K562 (cell line): ENCODE results near the gene LRRTM4. TPM values are rescaled to one million over a fixed set of nuclear protein-coding genes. Genes with fewer than 3 reads are reported as not detected.

Experiments
- ATAC-seq: fragments of 200-7000 bp; cut with Tn5 transposase; 3 replicates; pipeline ENCODE4 v1.9.1; 2020; ENCODE audit warnings: moderate library complexity
- BruUV-seq: library from RNA; stranded (reverse); fragments of 400-500 nt; replicated peaks from 2 replicates; lab custom pipeline; 2021; lab: Mats Ljungman, UMichigan
- CTCF ChIA-PET: fragments of 300-600 bp; formaldehyde crosslinking; extraction: SDS; loops from one replicate; lab custom pipeline; 2021; ENCODE audit warnings: low intra/inter-chr PET ratio; lab: Yijun Ruan, JAX
- POLR2A ChIA-PET: fragments of 300-600, 350-650 bp; sonication (Branson Sonifier 250); formaldehyde crosslinking; extraction: SDS; loops from one replicate; lab custom pipeline; 2021; ENCODE audit warnings: antibody characterized with exemption, inconsistent platforms; lab: Yijun Ruan, JAX
- DNase-seq, 4 experiments: peaks; one replicate each; pipeline versions ENCODE4 v3.0.0 to v3.0.0-alpha.2; 2011 to 2018; ENCODE audit warnings: low spot score in 3 of 4, mixed read lengths in 3 of 4; ENCODE audit errors: extremely low read depth in 1 of 4
- FAIRE-seq: peaks from 2 replicates; lab custom pipeline; 2011; peaks lifted over from hg19 to GRCh38; lab: Jason Lieb, UNC
- H2AFZ ChIP-seq: 2 replicates; pipeline ENCODE4 v1.6.0; 2011; ENCODE audit warnings: low read depth, low read length, control low read depth, inconsistent platforms
- H3K27ac ChIP-seq: fragments of 200-600 bp; 3 replicates; pipeline ENCODE4 v1.8.0; 2011; ENCODE audit warnings: low read depth, mild to moderate bottlenecking, control low read depth, inconsistent platforms, low read length, moderate library complexity, mixed read lengths; ENCODE audit errors: extremely low read depth
- H3K27me3 ChIP-seq, 2 experiments: fragments of 300-600 bp in 1 of 2; 2 replicates in 1 of 2; 3 replicates in 1 of 2; pipeline versions ENCODE4 v1.6.0 to v1.8.0; 2011; ENCODE audit warnings: inconsistent platforms in 2 of 2, low read length in 2 of 2, mild to moderate bottlenecking in 1 of 2, mixed read lengths in 1 of 2, moderate library complexity in 1 of 2; ENCODE audit not compliant: control insufficient read depth in 2 of 2, insufficient read depth in 2 of 2
- H3K36me3 ChIP-seq: fragments of 300-600 bp; 3 replicates; pipeline ENCODE4 v1.8.0; 2011; ENCODE audit warnings: mild to moderate bottlenecking, low read length, inconsistent platforms; ENCODE audit not compliant: control insufficient read depth, insufficient read depth
- H3K4me1 ChIP-seq, 2 experiments: fragments of 200-600 bp in 1 of 2; replicated peaks in 1 of 2; 2 replicates in 1 of 2; 3 replicates in 1 of 2; pipeline versions ENCODE4 v1.5.1 to v1.8.0; 2011; ENCODE audit warnings: inconsistent platforms in 2 of 2, low read length in 2 of 2, mild to moderate bottlenecking in 1 of 2, mixed read lengths in 1 of 2, moderate library complexity in 1 of 2; ENCODE audit not compliant: control insufficient read depth in 2 of 2, insufficient read depth in 2 of 2
- H3K4me2 ChIP-seq: 2 replicates; pipeline ENCODE4 v1.6.1; 2011; ENCODE audit warnings: low read length, control low read depth, inconsistent platforms, mixed read lengths; ENCODE audit not compliant: insufficient read depth
- H3K4me3 ChIP-seq: fragments of 200-600 bp; sonication (generic), shearing (Covaris generic); 2 replicates; pipeline ENCODE4 v1.5.1; 2016; ENCODE audit warnings: control low read depth, inconsistent platforms
- H3K79me2 ChIP-seq: fragments of 200-600 bp; 3 replicates; pipeline ENCODE4 v1.8.0; 2011; ENCODE audit warnings: low read length, inconsistent platforms; ENCODE audit not compliant: control insufficient read depth, insufficient read depth
- H3K9ac ChIP-seq, 2 experiments: 2 replicates each; pipeline versions ENCODE4 v1.6.0 to v1.6.1; 2011; ENCODE audit warnings: low read depth in 2 of 2, low read length in 2 of 2, control low read depth in 1 of 2, inconsistent platforms in 1 of 2, mild to moderate bottlenecking in 1 of 2, mixed read lengths in 1 of 2; ENCODE audit not compliant: insufficient read depth in 1 of 2
- H3K9me1 ChIP-seq: one replicate; pipeline ENCODE4 v1.6.0; 2011; ENCODE audit warnings: inconsistent platforms, mild to moderate bottlenecking, low read length, moderate library complexity; ENCODE audit not compliant: control insufficient read depth, insufficient read depth
- H3K9me3 ChIP-seq: replicated peaks from 2 replicates; pipeline ENCODE4 v1.5.1; 2011; ENCODE audit warnings: low read depth, low read length, inconsistent platforms; ENCODE audit not compliant: control insufficient read depth, insufficient read depth
- H4K20me1 ChIP-seq: replicated peaks from 2 replicates; pipeline ENCODE4 v1.6.1; 2011; ENCODE audit warnings: low read length, inconsistent platforms, mixed read lengths; ENCODE audit not compliant: control insufficient read depth, insufficient read depth
- BDP1 ChIP-seq: IDR thresholded peaks from 3 replicates; pipeline ENCODE4 v1.6.1; 2011; ENCODE audit not compliant: insufficient read length, insufficient read depth
- E2F1 ChIP-seq: sonication (generic); formaldehyde crosslinking; IDR thresholded peaks from 2 replicates; pipeline ENCODE4 v1.8.1; 2023; ENCODE audit warnings: mild to moderate bottlenecking, missing genetic modification reagents, moderate library complexity
- ETS2 ChIP-seq: IDR thresholded peaks from 2 replicates; pipeline ENCODE4 v1.6.1; 2016; ENCODE audit warnings: borderline replicate concordance, missing genetic modification characterization, mild to moderate bottlenecking, moderate library complexity, missing compliant biosample characterization; ENCODE audit not compliant: poor library complexity, severe bottlenecking
- EWSR1 ChIP-seq: fragments of 450-650 bp; IDR thresholded peaks from 2 replicates; pipeline ENCODE4 v1.6.1; 2018; ENCODE audit warnings: borderline replicate concordance, mild to moderate bottlenecking, low read depth, moderate library complexity; ENCODE audit not compliant: partially characterized antibody
- HDAC1 ChIP-seq, 2 experiments: fragments of 450-650 bp; IDR thresholded peaks; 2 replicates each; pipeline ENCODE4 v1.6.1; 2016 to 2017; ENCODE audit warnings: inconsistent platforms in 1 of 2, mild to moderate bottlenecking in 1 of 2, moderate library complexity in 1 of 2
- HDGF ChIP-seq: fragments of 450-650 bp; IDR thresholded peaks from 2 replicates; pipeline ENCODE4 v1.6.1; 2016
- HIVEP1 ChIP-seq: fragments of 250-450 bp; sonication (Bioruptor Pico); IDR thresholded peaks from 2 replicates; pipeline ENCODE4 v1.4.0; 2020; ENCODE audit warnings: mild to moderate bottlenecking
- NFYB ChIP-seq: IDR thresholded peaks from 2 replicates; pipeline ENCODE4 v1.6.1; 2011; ENCODE audit warnings: mild to moderate bottlenecking, moderate library complexity; ENCODE audit not compliant: insufficient read length; ENCODE audit errors: extremely low read depth
- YBX1 ChIP-seq: fragments of 450-650 bp; IDR thresholded peaks from 2 replicates; pipeline ENCODE4 v1.7.1; 2016; ENCODE audit warnings: mild to moderate bottlenecking
- ZC3H4 ChIP-seq: sonication (generic); formaldehyde crosslinking; IDR thresholded peaks from 2 replicates; pipeline ENCODE4 v1.9.0; 2021; ENCODE audit warnings: missing genetic modification reagents, borderline replicate concordance
- ZNF274 ChIP-seq: IDR thresholded peaks from 2 replicates; pipeline ENCODE4 v1.6.1; 2011; ENCODE audit warnings: low read depth, mild to moderate bottlenecking, low read length, moderate library complexity, borderline replicate concordance
- ZNF280B ChIP-seq: fragments of 250-450 bp; sonication (Bioruptor Pico); IDR thresholded peaks from 2 replicates; pipeline ENCODE4 v1.5.1; 2021; ENCODE audit warnings: mild to moderate bottlenecking
- WGBS: fragments of 100-300 bp; shearing (Covaris generic); methylation state at CpG from one replicate; pipeline ENCODE4 v1.1.6; 2016; ENCODE audit warnings: low coverage, mixed read lengths; ENCODE audit not compliant: insufficient coverage; ENCODE audit errors: missing lambda C conversion rate; 5-methylcytosine and 5-hydroxymethylcytosine counted together
- in situ Hi-C: fragments of 300-500 bp; cut with MboI; formaldehyde crosslinking; loops from 4 replicates; pipeline ENCODE4 v1.15.0; 2018; ENCODE audit warnings: inconsistent platforms, mixed read lengths
- intact Hi-C: fragments of 100-400 bp; cut with micrococcal nuclease; formaldehyde crosslinking; loops from 2 replicates; pipeline ENCODE4 v1.14.2; 2022
- polyA plus RNA-seq, 8 experiments: library from polyadenylated mRNA; depleted of rRNA in 4 of 8; stranded (reverse) in 5 of 8; unstranded in 3 of 8; fragments of >200 nt; fragmentation: Nextera tagmentation in 2 of 8; fragmentation: Illumina TruSeq in 1 of 8; extraction: Ambion mirVana in 2 of 8; extraction: Trizol in 1 of 8; gene quantifications; 2 replicates each; pipeline versions ENCODE4 v1.2.1 to v1.2.3, GENCODE V29; 2011 to 2014; ENCODE audit warnings: inconsistent platforms in 1 of 8, missing spikeins in 1 of 8
- total RNA-seq, 7 experiments: library from RNA; depleted of rRNA in 6 of 7; stranded (reverse); fragments of >200 nt in 6 of 7; fragmentation: Illumina TruSeq in 2 of 7; extraction: Trizol in 2 of 7; gene quantifications; 2 replicates each; pipeline versions ENCODE4 v1.2.1 to v1.2.3, GENCODE V29; 2011 to 2021; ENCODE audit warnings: low replicate concordance in 1 of 7
- TF ChIP-seq, protein P1 (sequence below): fragments of 450-650 bp; formaldehyde crosslinking; IDR thresholded peaks from 2 replicates; pipeline ENCODE4 v1.4.0; 2020; ENCODE audit warnings: mild to moderate bottlenecking, mixed read lengths

Gene LRRTM4
- total and polyA plus RNA-seq, 9 of the 15 experiments (the other 6 are each of a cell fraction or from before 2014, with no cell fraction given) = 0.04 TPM; not detected in 6

DNA sequence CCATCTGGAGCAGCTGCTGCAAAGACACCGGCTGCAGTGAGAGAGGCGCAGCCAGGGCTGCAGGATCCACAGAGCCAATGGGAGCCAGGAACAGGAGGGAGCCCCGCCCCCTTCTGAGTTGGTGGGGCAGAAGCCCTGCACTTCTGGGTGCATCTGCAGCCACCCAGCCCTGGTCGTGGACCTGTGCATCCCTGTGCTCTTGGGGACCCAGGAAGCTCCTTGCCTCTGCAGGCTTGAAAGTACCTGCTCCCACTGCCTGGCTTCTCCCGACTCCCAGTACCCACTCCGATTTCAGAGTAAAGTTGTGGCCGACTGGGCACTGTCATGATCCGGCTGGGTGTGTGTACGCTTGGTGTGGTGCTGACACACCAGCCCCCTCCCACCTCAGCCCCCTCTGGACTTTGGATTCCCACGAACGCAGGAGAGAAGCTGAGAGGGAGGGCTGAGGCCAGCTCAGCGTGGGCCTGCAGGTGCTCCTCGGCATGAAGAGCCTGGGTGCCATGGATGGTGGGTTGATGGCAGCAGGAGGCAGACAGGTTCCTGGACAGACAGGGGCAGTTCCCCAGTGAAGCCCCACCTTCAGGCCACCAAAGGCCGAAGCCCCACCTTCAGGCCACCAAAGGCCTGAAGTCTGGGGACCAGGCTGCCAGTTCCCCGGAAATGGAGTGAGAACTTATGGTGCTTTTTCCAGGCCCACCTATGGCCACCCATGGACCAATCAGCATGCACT, 34.9 kb downstream of the LRRTM4 start:
- ATAC-seq = no peak
- in situ Hi-C loops = no loop called here

DNA sequence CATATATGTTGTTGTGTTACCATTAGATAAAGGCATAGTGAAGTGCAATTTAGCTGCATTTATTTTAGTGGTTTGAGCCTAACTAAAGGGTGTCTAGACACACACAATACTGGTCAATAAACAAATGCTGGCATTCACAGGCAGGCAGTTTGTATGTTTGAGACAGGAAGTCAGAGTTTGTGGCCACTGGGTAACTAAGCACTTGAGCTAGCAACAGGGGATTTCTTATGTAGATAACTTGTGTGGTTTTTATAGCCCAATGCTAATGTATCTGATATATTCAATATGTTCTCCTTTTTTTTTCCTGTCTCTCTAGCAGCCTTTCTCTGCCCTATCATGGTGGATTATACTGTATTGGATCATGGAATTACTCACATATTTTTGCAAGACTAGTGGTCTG, 38.1 kb downstream of the LRRTM4 start:
- in situ Hi-C loops (no loop called here), intact Hi-C loops (no loop called here)
- H3K9me3 ChIP-seq = no peaks in the 10 kb centered on the region
- H3K79me2 ChIP-seq = no peaks in the 10 kb centered on the region
- H3K4me1 ChIP-seq = no peaks in the 10 kb centered on the region
- BruUV-seq = no TSS peak
- no peak for FAIRE-seq
- no peak overlapping the region for H3K27ac ChIP-seq
- H3K27me3 ChIP-seq = no peaks in the 10 kb centered on the region
- ChIA-PET CTCF (no interaction called here), POLR2A (no interaction called here)
- no peak overlapping the region for H3K4me2 ChIP-seq
- H3K9me1 ChIP-seq = no peaks in the 10 kb centered on the region
- H4K20me1 ChIP-seq = no peaks in the 10 kb centered on the region
- H2AFZ ChIP-seq = no peak overlapping the region
- no peaks in the 10 kb centered on the region for H3K36me3 ChIP-seq
- H3K4me3 ChIP-seq = no peak overlapping the region
- no peak overlapping the region for H3K9ac ChIP-seq
- ATAC-seq = no peak
- DNase-seq = no peak
- TF ChIP-seq ZC3H4 (CRISPR knock-in tag) = no peak
- TF ChIP-seq YBX1 = no peak
- TF ChIP-seq NFYB = no peak
- no peak for TF ChIP-seq BDP1
- no peak for TF ChIP-seq ETS2 (tag)
- TF ChIP-seq ZNF280B (CRISPR knock-in tag) = no peak
- TF ChIP-seq E2F1 (CRISPR knock-in tag) = no peak
- TF ChIP-seq, protein P1, sequence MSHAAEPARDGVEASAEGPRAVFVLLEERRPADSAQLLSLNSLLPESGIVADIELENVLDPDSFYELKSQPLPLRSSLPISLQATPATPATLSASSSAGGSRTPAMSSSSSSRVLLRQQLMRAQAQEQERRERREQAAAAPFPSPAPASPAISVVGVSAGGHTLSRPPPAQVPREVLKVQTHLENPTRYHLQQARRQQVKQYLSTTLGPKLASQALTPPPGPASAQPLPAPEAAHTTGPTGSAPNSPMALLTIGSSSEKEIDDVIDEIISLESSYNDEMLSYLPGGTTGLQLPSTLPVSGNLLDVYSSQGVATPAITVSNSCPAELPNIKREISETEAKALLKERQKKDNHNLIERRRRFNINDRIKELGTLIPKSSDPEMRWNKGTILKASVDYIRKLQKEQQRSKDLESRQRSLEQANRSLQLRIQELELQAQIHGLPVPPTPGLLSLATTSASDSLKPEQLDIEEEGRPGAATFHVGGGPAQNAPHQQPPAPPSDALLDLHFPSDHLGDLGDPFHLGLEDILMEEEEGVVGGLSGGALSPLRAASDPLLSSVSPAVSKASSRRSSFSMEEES (CRISPR knock-in tag) = no peak
- no peak for TF ChIP-seq HDAC1 (IDR thresholded peaks at IDR 0.05)
- TF ChIP-seq HDGF = no peak
- TF ChIP-seq ZNF274 = no peak

More for the DNA sequence above, 34.9 kb downstream of the LRRTM4 start:
- intact Hi-C loops = no loop called here
- no peak overlapping the region for H3K4me3 ChIP-seq
- BruUV-seq = no TSS peak
- FAIRE-seq (no peak), DNase-seq (no peak)
- H4K20me1 ChIP-seq = no peaks in the 10 kb centered on the region
- TF ChIP-seq EWSR1 (no peak), HIVEP1 (no peak)
- H3K9ac ChIP-seq = no peak overlapping the region
- no peaks in the 10 kb centered on the region for H3K79me2 ChIP-seq
- no peaks in the 10 kb centered on the region for H3K36me3 ChIP-seq
- no peak overlapping the region for H2AFZ ChIP-seq
- WGBS = 1% methylated on average over 8 of the region's 15 CpGs
- no peaks in the 10 kb centered on the region for H3K9me1 ChIP-seq
- H3K27ac ChIP-seq = no peak overlapping the region
- ChIA-PET CTCF (no interaction called here), POLR2A (no interaction called here)
- H3K4me1 ChIP-seq = no peaks in the 10 kb centered on the region
- no peak overlapping the region for H3K4me2 ChIP-seq
- no peaks in the 10 kb centered on the region for H3K9me3 ChIP-seq
- H3K27me3 ChIP-seq = no peaks in the 10 kb centered on the region
